Stomach (tissue), 9 donors: ENCODE measurements around the gene MEGF8. TPM values are rescaled to one million over a fixed set of nuclear protein-coding genes. Genes with fewer than 3 reads are reported as not detected.
A peak's percentile ranks its signal among the peaks of the same experiment; 100 is the strongest.

Experiments used
- DNase-seq, 2 donors: peaks; one replicate each; pipeline versions ENCODE4 v3.0.0 to v3.0.0-alpha.2; 2013 to 2019
- H3K27ac ChIP-seq, 5 donors: fragments of 200-600 bp in 4 of 5; sonication (generic) in 4 of 5; one replicate each; pipeline ENCODE4 v1.5.1; 2013 to 2019; ENCODE audit warnings: mild to moderate bottlenecking in 1 of 5, moderate library complexity in 1 of 5
- H3K27me3 ChIP-seq, 3 donors: fragments of 200-600 bp; sonication (generic); one replicate each; pipeline ENCODE4 v1.5.1; 2017 to 2019; ENCODE audit warnings: mixed run types in 1 of 3
- H3K36me3 ChIP-seq, 4 donors: fragments of 200-600 bp; sonication (generic); 1 replicate in 3 of 4; 2 replicates in 1 of 4; pipeline ENCODE4 v1.5.1; 2016 to 2019
- H3K4me1 ChIP-seq, 4 donors: fragments of 200-600 bp; sonication (generic); one replicate each; pipeline ENCODE4 v1.5.1; 2016 to 2019
- H3K4me3 ChIP-seq, 4 donors: fragments of 200-600 bp; sonication (generic) in 3 of 4; one replicate each; pipeline ENCODE4 v1.5.1; 2016 to 2019; ENCODE audit warnings: mild to moderate bottlenecking in 1 of 4
- H3K9me3 ChIP-seq, 4 donors: fragments of 200-600 bp; sonication (generic); one replicate each; pipeline ENCODE4 v1.5.1; 2016 to 2019
- EP300 ChIP-seq: sonication (generic); formaldehyde crosslinking; IDR thresholded peaks from one replicate; pipeline ENCODE4 v1.6.1; 2017; ENCODE audit warnings: antibody characterized with exemption
- POLR2A ChIP-seq, 4 donors: fragments of 450-650 bp; IDR thresholded peaks; one replicate each; pipeline ENCODE4 v1.6.1; 2016; ENCODE audit warnings: antibody characterized with exemption in 4 of 4, control low read depth in 2 of 4, mild to moderate bottlenecking in 1 of 4, moderate library complexity in 1 of 4
- POLR2AphosphoS5 ChIP-seq, 3 donors: sonication (generic); formaldehyde crosslinking; IDR thresholded peaks; one replicate each; pipeline ENCODE4 v1.6.1; 2016; ENCODE audit warnings: antibody characterized with exemption in 3 of 3
- WGBS, 5 donors: extraction: QIAGEN DNeasy Blood & Tissue Kit in 3 of 5; methylation state at CpG; one replicate each; pipeline versions ENCODE4 v1.1.5 to v1.1.7; 2013 to 2018; 5-methylcytosine and 5-hydroxymethylcytosine counted together
- intact Hi-C: fragments of 100-400 bp; cut with DNase I; formaldehyde crosslinking; loops from one replicate; pipeline ENCODE4 v1.15.1; 2023; ENCODE audit warnings: low total_unique reads
- polyA plus RNA-seq, 3 donors: library from polyadenylated mRNA; stranded (reverse); fragments of 200-250 nt; gene quantifications; one replicate each; pipeline ENCODE4 v1.2.3, GENCODE V29; 2013
- total RNA-seq, 5 donors: library from RNA; depleted of rRNA; stranded (reverse); fragments of >200 nt; gene quantifications; one replicate each; pipeline versions ENCODE4 v1.1.0 to v1.2.3, GENCODE V29; 2014 to 2016
- TF ChIP-seq, protein P1 (sequence below), 7 experiments: fragments of 450-650 bp in 4 of 7; fragments of 200-600 bp in 3 of 7; sonication (generic) in 3 of 7; IDR thresholded peaks; one replicate each; pipeline ENCODE4 v1.5.1; 2016 to 2019; ENCODE audit warnings: antibody characterized with exemption in 7 of 7, control low read depth in 2 of 7, mild to moderate bottlenecking in 1 of 7
- donor health status: healthy with polysubstance abuse.
- donor health status: Bipolar disorder and iron deficiency.
- donor health status: healthy.

MEGF8 gene
- total and polyA plus RNA-seq, 8 donors: 2.6 to 46.3 (median 12.3) TPM

DNA sequence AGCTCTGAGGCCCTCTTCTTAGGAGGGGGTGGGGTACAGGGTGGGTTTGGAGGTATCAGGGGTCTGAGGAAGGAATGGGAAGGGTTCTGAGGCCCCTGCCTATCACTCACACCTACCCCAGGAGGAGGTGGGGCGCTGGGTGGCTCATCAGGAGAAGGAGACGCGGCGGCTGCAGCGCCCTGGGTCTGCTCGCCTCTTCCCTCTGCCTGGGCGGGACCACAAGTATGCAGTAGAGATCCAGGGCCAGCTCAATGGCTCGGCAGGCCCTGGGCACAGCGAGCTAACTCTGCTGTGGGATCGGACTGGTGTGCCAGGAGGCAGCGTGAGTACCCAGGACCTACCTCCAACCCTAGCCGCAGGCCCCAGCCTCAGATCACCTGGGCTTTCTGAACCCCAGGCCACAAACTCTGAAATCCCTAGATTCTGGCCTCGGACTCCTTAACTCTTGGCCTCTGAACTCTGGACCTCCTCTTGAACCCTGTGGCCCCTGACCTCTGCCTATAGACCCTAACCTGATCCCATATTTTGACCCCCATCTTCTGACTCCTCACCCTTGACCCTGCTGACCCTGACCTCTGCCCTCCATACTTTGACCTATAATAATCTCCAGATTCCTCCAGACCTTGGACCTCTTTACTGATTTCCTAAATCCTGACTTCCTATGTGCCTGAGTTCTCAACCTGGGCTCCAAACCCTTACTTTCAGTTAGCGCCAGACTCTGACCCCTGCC, 24.1 kb downstream of the MEGF8 start:
- no peak overlapping the region for H3K27ac ChIP-seq
- intact Hi-C loops: no loop called here
- no peak overlapping the region for H3K4me3 ChIP-seq
- no peak for TF ChIP-seq EP300
- TF ChIP-seq POLR2AphosphoS5 (IDR thresholded peaks at IDR 0.05): no peak
- TF ChIP-seq POLR2A (IDR thresholded peaks at IDR 0.05): no peak
- TF ChIP-seq, protein P1, sequence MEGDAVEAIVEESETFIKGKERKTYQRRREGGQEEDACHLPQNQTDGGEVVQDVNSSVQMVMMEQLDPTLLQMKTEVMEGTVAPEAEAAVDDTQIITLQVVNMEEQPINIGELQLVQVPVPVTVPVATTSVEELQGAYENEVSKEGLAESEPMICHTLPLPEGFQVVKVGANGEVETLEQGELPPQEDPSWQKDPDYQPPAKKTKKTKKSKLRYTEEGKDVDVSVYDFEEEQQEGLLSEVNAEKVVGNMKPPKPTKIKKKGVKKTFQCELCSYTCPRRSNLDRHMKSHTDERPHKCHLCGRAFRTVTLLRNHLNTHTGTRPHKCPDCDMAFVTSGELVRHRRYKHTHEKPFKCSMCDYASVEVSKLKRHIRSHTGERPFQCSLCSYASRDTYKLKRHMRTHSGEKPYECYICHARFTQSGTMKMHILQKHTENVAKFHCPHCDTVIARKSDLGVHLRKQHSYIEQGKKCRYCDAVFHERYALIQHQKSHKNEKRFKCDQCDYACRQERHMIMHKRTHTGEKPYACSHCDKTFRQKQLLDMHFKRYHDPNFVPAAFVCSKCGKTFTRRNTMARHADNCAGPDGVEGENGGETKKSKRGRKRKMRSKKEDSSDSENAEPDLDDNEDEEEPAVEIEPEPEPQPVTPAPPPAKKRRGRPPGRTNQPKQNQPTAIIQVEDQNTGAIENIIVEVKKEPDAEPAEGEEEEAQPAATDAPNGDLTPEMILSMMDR (IDR thresholded peaks at IDR 0.05): no peak
- no peaks in the 10 kb centered on the region for H3K4me1 ChIP-seq
- peaks cover 4 to 90% (median 83%) of the 10 kb centered on the region in 4 donors for H3K36me3 ChIP-seq
- H3K9me3 ChIP-seq: no peaks in the 10 kb centered on the region
- 94 to 97% (median 95%) methylated on average over 8 to 14 of the region's 14 CpGs for WGBS, 5 donors
- DNase-seq: no peak
- no peaks in the 10 kb centered on the region for H3K27me3 ChIP-seq

DNA sequence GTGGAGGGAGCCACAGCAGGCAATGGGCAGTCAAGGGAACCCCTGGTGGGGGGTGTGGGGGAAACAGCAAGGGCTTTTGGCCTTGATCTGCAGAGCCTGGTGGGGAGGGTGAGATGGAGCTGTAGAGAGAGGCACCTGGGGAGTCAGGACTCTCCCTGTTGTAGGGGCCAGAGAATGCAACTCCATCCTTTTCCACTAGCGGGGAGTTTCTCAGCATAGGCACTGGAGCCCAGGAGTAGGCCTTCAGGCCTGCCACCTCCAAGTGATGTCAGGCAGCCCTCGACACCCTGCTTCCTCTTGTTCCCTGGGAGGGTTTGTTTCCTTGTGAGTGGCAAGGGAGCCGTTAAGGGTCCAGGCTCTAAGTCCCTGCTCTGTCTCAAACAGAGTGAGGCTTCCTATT, 25.0 kb downstream of the MEGF8 start:
- no peak for DNase-seq
- no peak for TF ChIP-seq POLR2A (IDR thresholded peaks at IDR 0.05)
- TF ChIP-seq, protein P1 (IDR thresholded peaks at IDR 0.05): no peak
- TF ChIP-seq POLR2AphosphoS5 (IDR thresholded peaks at IDR 0.05): no peak
- TF ChIP-seq EP300: no peak
- intact Hi-C loops: no loop called here

DNA sequence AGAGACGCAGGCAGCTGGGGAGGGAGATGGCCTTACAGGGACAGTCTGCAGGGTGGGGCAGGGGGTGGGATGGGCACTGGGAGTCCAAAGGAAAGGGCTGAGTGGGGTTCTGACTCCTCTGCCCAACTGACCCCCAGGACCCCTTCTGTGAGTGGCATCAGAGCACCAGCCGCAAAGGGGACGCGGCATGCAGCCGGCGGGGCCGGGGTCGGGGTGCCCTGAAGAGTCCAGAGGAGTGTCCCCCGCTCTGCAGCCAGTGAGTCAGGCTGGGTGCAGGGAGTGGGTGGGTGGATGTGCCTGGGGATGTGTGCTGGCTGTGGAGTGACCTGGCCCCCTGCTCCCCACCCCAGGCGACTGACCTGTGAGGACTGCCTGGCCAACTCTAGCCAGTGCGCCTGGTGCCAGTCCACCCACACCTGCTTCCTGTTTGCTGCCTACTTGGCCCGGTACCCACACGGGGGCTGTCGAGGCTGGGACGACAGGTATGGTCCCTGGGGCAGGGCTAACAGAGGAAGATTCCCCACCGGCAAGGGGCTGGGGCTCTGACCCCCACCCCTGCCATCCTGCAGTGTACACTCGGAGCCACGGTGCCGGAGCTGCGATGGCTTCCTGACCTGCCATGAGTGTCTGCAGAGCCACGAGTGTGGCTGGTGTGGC, 25.8 kb downstream of the MEGF8 start:
- no peak overlapping the region for H3K27ac ChIP-seq
- H3K4me3 ChIP-seq: no peak overlapping the region
- H3K4me1 ChIP-seq: no peaks in the 10 kb centered on the region
- TF ChIP-seq POLR2AphosphoS5 (IDR thresholded peaks at IDR 0.05): no peak
- TF ChIP-seq EP300: no peak
- TF ChIP-seq, protein P1 (IDR thresholded peaks at IDR 0.05): no peak
- TF ChIP-seq POLR2A (IDR thresholded peaks at IDR 0.05): no peak
- 89 to 93% (median 92%) methylated on average over 4 to 21 of the region's 21 CpGs for WGBS, 5 donors
- intact Hi-C loops: no loop called here
- H3K36me3 ChIP-seq: peaks cover 7 to 90% (median 84%) of the 10 kb centered on the region in 4 donors
- no peak for DNase-seq
- H3K27me3 ChIP-seq: no peaks in the 10 kb centered on the region
- no peaks in the 10 kb centered on the region for H3K9me3 ChIP-seq

More for the DNA sequence above, 25.0 kb downstream of the MEGF8 start:
- H3K27me3 ChIP-seq: no peaks in the 10 kb centered on the region
- WGBS, 5 donors: 84 to 96% (median 92%) methylated on average over 3 of the region's 3 CpGs
- peaks cover 3 to 90% (median 83%) of the 10 kb centered on the region in 4 donors for H3K36me3 ChIP-seq
- no peak overlapping the region for H3K27ac ChIP-seq
- H3K4me1 ChIP-seq: no peaks in the 10 kb centered on the region
- H3K9me3 ChIP-seq: no peaks in the 10 kb centered on the region
- H3K4me3 ChIP-seq: no peak overlapping the region

DNA sequence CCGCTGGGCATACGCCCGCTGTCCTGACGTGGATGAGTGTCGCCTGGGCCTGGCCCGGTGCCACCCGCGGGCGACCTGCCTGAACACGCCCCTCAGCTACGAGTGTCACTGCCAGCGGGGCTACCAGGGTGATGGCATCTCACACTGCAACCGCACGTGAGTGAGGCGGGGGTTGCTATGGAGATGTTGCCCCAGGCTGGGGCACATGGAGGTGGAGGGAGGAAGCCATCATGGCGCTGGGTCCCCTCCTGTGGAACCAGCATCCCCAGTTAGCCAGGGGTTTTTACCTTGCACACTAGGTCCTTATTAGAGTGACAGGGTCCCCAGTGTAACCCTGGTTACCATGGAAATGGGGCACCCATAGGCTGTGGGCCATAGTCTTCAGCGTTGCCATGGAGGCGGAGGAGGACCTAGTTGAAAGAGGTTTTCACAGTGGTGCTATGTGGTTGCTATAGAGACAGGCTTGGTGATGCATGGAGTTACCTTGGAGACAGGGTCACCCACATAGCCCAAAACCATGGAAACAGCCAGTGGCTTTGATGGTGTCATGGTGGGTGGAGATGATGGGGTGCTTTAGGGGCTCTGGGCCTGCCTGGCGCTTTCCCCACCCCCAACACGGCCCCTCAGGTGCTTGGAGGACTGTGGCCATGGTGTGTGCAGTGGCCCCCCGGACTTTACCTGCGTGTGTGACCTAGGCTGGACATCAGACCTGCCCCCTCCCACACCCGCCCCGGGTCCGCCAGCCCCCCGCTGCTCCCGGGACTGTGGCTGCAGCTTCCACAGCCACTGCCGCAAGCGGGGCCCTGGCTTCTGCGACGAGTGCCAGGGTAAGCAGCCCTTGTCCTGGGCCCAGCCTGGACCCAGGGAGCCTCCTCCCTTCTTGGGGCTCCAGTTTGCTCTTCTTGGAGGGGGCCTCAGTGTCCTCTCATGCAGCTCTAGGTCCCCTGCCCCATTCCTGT, 27.1 kb downstream of the MEGF8 start:
- peak in 1 of 2 donors; percentile 32 for DNase-seq
- Histone ChIP-seq H3K4me1 (no peaks in the 10 kb centered on the region), H3K27ac (no peak overlapping the region), H3K4me3 (no peak overlapping the region), H3K36me3 (peaks cover 16 to 99% (median 93%) of the 10 kb centered on the region in 4 donors), H3K9me3 (no peaks in the 10 kb centered on the region), H3K27me3 (no peaks in the 10 kb centered on the region)
- intact Hi-C loops: no loop called here
- WGBS, 5 donors: 84 to 90% (median 89%) methylated on average over 11 to 31 of the region's 31 CpGs
- TF ChIP-seq POLR2A (IDR thresholded peaks at IDR 0.05): no peak
- no peak for TF ChIP-seq POLR2AphosphoS5 (IDR thresholded peaks at IDR 0.05)
- no peak for TF ChIP-seq EP300
- TF ChIP-seq, protein P1 (IDR thresholded peaks at IDR 0.05): no peak
